Small intestine (tissue), 7 donors: ENCODE data around the gene MCF2L. TPM values are rescaled to one million over a fixed set of nuclear protein-coding genes. Genes with fewer than 3 reads are reported as not detected.

Source experiments
- DNase-seq, 2 donors: peaks; one replicate each; pipeline versions ENCODE4 v3.0.0 to v3.0.0-alpha.2; 2013
- FAIRE-seq: peaks from 2 replicates; lab custom pipeline; 2012; peaks lifted over from hg19 to GRCh38; lab: Jason Lieb, UNC
- H3K27ac ChIP-seq, 3 donors: one replicate each; pipeline ENCODE4 v1.5.1; 2013; ENCODE audit warnings: low read length in 2 of 3, mild to moderate bottlenecking in 2 of 3, control low read depth in 1 of 3, inconsistent platforms in 1 of 3, low read depth in 1 of 3, moderate library complexity in 1 of 3
- H3K27me3 ChIP-seq, 3 donors: one replicate each; pipeline ENCODE4 v1.6.1; 2013; ENCODE audit warnings: low read length in 3 of 3, inconsistent platforms in 1 of 3; ENCODE audit not compliant: control insufficient read depth in 3 of 3, insufficient read depth in 3 of 3
- H3K36me3 ChIP-seq, 3 donors: one replicate each; pipeline ENCODE4 v1.6.1; 2013; ENCODE audit warnings: low read length in 3 of 3, inconsistent platforms in 1 of 3, low read depth in 1 of 3, mild to moderate bottlenecking in 1 of 3, moderate library complexity in 1 of 3; ENCODE audit not compliant: control insufficient read depth in 3 of 3, insufficient read depth in 2 of 3
- H3K4me1 ChIP-seq, 3 donors: one replicate each; pipeline ENCODE4 v1.6.1; 2013; ENCODE audit warnings: low read length in 2 of 3, inconsistent platforms in 1 of 3, low read depth in 1 of 3, mild to moderate bottlenecking in 1 of 3, moderate library complexity in 1 of 3; ENCODE audit not compliant: control insufficient read depth in 3 of 3, insufficient read depth in 2 of 3
- H3K4me3 ChIP-seq, 3 donors: one replicate each; pipeline ENCODE4 v1.5.1; 2013; ENCODE audit warnings: low read length in 3 of 3, control low read depth in 1 of 3, inconsistent platforms in 1 of 3, low read depth in 1 of 3, mild to moderate bottlenecking in 1 of 3, moderate library complexity in 1 of 3
- H3K9me3 ChIP-seq, 2 donors: one replicate each; pipeline ENCODE4 v1.6.1; 2013; ENCODE audit warnings: low read depth in 1 of 2, low read length in 1 of 2; ENCODE audit not compliant: control insufficient read depth in 2 of 2, insufficient read depth in 1 of 2
- WGBS, 3 donors: extraction: QIAGEN DNeasy Blood & Tissue Kit; methylation state at CpG; one replicate each; pipeline ENCODE4 v1.1.7; 2013; 5-methylcytosine and 5-hydroxymethylcytosine counted together
- polyA plus RNA-seq, 4 donors: library from polyadenylated mRNA; stranded (reverse) in 3 of 4; unstranded in 1 of 4; fragments of 200-250 nt in 3 of 4; fragments of 120-200 nt in 1 of 4; gene quantifications; one replicate each; pipeline versions ENCODE4 v1.2.1 to v1.2.3, GENCODE V29; 2013
- donor health status: healthy with polysubstance abuse.
- donor health status: control.
- donor health status: control.
- donor health status: Bipolar disorder and iron deficiency.
- donor health status: healthy.

The MCF2L gene
- polyA plus RNA-seq, 4 donors = 12.2 to 37.1 (median 22.0) TPM

DNA sequence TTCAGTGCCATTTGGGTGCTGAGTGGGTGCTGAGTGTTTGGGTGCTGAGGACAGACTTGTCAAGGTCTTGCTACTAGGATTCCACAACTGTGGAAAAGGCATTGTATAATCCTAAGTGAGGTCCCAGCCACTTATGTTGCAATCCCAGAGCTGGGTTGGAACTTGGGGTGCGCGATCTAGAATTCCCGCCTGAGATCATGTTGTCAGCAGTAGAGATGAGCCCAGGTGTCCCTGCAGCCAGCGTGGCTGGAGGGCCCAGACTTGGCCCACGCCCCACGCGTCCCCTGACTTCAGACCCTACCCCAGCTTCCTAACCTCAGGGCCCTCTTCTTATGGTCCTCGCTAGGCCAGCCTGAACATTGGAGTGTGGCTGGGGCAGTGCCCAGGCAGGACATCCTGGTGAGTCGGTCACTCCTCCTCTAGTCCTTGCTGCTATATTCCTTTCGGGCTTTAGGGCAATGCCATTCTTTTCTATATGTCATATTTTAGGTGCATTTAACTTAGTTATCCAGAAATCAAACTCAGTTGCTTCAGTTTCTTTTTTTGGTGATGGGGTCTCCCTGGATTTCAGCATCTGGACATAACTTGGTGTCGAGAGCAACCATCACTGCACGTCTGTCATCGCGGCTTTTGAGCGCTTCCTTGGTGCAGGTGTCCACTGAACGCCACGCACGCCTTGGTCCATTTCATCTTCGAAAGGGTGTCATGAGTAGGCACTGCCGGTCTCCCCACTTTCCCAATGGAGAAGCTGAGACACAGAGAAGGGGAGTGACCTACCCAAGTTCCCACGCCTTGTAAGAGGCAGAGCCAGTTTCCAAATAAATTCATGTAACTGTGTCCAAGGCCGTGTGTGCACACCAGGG is 90.2 kb downstream of the MCF2L start:
- H3K9me3 ChIP-seq = peaks cover 0 to 11% of the 10 kb centered on the region in 2 donors
- H3K4me3 ChIP-seq = no peak overlapping the region
- DNase-seq (no peak), FAIRE-seq (no peak)
- no peaks in the 10 kb centered on the region for H3K4me1 ChIP-seq
- peaks cover 0 to 30% (median 0%) of the 10 kb centered on the region in 3 donors for H3K36me3 ChIP-seq
- no peak overlapping the region for H3K27ac ChIP-seq
- no peaks in the 10 kb centered on the region for H3K27me3 ChIP-seq
- 94 to 95% (median 95%) methylated on average over 22 of the region's 22 CpGs for WGBS, 3 donors

DNA sequence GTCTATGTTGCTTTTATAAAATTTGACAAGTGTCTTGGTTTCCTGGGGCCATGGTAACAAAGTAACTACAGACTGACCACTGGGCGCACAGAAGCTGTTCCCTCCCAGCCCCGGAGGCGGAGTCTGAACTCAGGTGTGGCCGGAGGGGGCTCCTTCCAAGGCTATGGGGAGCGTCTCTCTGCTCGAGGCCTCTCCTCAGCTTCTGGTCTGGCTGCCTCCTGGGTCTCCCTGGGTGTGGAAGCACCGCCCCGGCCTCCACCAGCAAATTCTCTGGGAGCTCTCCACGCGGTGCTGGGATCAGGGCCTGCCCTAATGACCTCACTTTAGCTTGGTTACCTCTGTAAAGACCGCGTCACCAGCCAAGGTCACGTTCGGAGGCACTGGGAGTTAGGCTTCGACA is 90.9 kb downstream of the MCF2L start:
- Histone ChIP-seq H3K27me3 (no peaks in the 10 kb centered on the region), H3K9me3 (peaks cover 0 to 11% of the 10 kb centered on the region in 2 donors), H3K4me1 (no peaks in the 10 kb centered on the region), H3K36me3 (peaks cover 0 to 36% (median 0%) of the 10 kb centered on the region in 3 donors), H3K27ac (no peak overlapping the region), H3K4me3 (no peak overlapping the region)
- DNase-seq = no peak
- WGBS, 3 donors = 81 to 83% (median 83%) methylated on average over 15 of the region's 15 CpGs
- FAIRE-seq = no peak

DNA sequence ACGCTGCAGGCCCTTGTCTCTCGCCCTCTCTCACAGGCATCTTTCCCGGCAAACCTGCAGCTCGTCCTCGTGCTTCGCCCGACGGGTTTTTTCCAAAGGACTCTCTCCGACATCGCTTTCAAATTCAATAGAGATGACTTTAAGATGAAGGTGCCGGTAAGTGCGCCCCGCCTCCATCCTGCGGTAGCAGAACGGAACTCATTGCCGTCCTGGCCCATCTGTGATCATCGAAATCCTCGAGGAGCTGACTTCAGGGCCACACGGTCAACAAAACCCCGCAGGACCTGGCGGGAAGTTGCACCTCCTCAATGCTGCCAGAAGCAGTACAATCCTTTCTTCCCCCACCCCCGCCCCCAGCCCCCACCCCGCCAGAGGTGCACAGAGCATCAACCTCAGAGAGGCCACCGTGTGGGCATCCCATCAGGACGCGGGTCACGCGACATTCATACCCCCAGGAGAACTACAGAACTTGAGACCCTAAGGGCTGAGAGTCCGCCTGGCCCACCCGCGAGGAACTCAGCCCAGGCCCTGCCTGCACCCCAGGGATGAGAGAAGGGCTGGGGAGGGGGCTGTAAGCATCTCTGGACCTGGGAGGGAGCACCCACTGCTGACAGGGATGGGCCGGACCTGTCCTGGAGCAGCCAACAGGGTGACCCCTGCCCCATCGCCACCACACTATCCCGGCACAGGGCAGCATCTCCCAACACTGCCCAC is 91.7 kb downstream of the MCF2L start:
- 90 to 94% (median 92%) methylated on average over 33 to 34 of the region's 34 CpGs for WGBS, 3 donors
- DNase-seq (no peak), FAIRE-seq (no peak)
- peaks cover 0 to 45% (median 0%) of the 10 kb centered on the region in 3 donors for H3K36me3 ChIP-seq
- H3K27ac ChIP-seq = no peak overlapping the region
- no peaks in the 10 kb centered on the region for H3K4me1 ChIP-seq
- no peak overlapping the region for H3K4me3 ChIP-seq
- peaks cover 0 to 11% of the 10 kb centered on the region in 2 donors for H3K9me3 ChIP-seq
- H3K27me3 ChIP-seq = no peaks in the 10 kb centered on the region

DNA sequence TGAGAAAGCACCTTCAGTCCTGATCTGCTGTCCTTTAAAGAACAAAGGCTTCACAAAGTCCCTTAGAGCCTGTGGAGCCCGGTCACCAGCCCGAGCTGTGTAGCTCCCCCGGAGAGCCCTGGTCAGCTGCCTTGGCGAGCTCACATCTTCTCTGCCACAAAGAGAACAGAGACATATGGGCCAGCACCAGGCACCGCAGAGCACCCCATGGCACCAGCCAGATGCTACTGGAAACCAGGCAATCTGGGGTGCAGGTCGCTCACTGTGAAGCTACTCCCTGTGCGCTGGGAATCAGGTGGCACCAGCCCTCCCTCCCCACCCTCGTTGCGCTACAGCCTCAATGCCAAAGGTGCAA is 92.2 kb downstream of the MCF2L start:
- Histone ChIP-seq H3K4me1 (no peaks in the 10 kb centered on the region), H3K27ac (no peak overlapping the region), H3K27me3 (no peaks in the 10 kb centered on the region), H3K36me3 (peaks cover 0 to 50% (median 0%) of the 10 kb centered on the region in 3 donors), H3K9me3 (peaks cover 0 to 11% of the 10 kb centered on the region in 2 donors), H3K4me3 (no peak overlapping the region)
- DNase-seq (no peak), FAIRE-seq (no peak)
- 91 to 93% (median 91%) methylated on average over 9 of the region's 9 CpGs for WGBS, 3 donors

DNA sequence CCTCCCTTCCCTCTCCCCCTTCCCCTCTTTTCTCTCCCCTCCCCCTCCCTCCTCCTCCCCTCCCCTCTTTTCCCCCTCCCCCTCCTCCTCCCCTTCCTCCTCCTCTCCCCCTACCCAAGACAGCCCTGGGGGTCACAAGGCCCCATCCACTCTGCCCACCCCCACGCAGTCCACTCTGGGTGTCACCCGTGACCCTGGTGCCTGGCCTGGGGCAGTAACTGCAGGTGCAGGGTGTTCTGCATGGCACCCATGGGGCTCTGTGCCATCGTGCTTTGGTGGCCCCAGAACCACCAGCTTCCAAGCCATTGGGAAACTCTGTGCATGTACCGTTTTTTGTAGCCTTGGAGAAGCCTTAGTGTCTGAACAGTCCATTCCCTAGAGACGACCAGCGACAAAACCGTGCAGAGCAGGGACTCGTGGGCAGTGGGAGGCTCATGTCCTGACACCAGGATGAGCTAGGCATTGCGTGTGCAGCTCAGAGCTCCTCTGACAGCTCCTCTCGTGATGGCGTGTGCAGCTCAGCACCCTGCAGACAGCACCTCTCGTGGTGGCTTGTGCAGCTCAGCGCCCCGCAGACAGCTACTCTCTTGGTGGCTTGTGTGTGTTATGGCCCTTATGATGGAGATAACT is 92.9 kb downstream of the MCF2L start:
- FAIRE-seq (no peak), DNase-seq (no peak)
- Histone ChIP-seq H3K27ac (no peak overlapping the region), H3K36me3 (peaks cover 0 to 55% (median 0%) of the 10 kb centered on the region in 3 donors), H3K4me3 (no peak overlapping the region), H3K9me3 (peaks cover 0 to 7% of the 10 kb centered on the region in 2 donors), H3K27me3 (no peaks in the 10 kb centered on the region), H3K4me1 (no peaks in the 10 kb centered on the region)
- 85 to 89% (median 87%) methylated on average over 14 of the region's 14 CpGs for WGBS, 3 donors

DNA sequence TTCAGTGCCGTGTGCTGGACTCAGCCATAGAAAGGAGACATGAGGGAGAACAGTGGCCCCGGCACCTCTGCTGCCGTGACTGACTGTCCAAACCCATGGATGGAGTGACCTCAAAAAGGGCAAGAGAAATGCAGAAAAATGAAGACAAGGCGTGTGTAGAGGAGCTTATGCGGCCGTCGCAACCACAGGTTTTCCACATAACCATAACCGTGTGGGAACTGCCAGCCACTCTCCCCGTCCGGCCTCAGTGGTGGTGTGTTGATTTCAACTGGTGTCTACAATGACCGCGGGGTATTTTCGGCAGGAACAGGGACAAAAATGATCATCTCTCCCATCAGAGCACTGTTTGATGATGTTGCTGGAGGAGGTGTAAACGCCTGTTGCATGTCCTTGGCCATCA is 93.7 kb downstream of the MCF2L start:
- FAIRE-seq = no peak
- Histone ChIP-seq H3K4me3 (no peak overlapping the region), H3K4me1 (no peaks in the 10 kb centered on the region), H3K9me3 (no peaks in the 10 kb centered on the region), H3K36me3 (peaks cover 0 to 55% (median 0%) of the 10 kb centered on the region in 3 donors), H3K27me3 (no peaks in the 10 kb centered on the region), H3K27ac (no peak overlapping the region)
- no peak for DNase-seq
- 92 to 95% (median 93%) methylated on average over 13 to 14 of the region's 14 CpGs for WGBS, 3 donors

DNA sequence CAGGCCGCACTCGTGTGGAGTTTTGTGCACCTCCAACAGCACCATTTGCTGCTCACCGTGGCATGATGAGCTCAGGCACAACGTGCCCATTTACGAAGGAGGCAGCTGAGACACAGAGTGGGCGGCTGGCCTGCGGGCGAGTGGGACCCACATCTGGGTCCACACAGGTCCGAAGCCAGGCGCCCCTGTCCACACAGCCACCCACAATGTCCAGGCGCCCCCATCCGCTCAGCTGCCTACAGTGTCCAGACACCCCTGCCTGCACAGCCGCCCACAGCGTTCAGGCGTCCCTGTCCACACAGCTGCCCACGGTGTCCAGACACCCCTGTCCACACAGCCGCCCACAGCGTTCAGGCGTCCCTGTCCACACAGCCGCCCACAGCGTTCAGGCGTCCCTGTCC is 94.1 kb downstream of the MCF2L start:
- WGBS, 3 donors = 94 to 97% (median 96%) methylated on average over 22 of the region's 22 CpGs
- H3K9me3 ChIP-seq = no peaks in the 10 kb centered on the region
- FAIRE-seq = no peak
- peaks cover 0 to 54% (median 0%) of the 10 kb centered on the region in 3 donors for H3K36me3 ChIP-seq
- no peak overlapping the region for H3K4me3 ChIP-seq
- no peaks in the 10 kb centered on the region for H3K4me1 ChIP-seq
- DNase-seq = no peak
- no peak overlapping the region for H3K27ac ChIP-seq
- no peaks in the 10 kb centered on the region for H3K27me3 ChIP-seq

DNA sequence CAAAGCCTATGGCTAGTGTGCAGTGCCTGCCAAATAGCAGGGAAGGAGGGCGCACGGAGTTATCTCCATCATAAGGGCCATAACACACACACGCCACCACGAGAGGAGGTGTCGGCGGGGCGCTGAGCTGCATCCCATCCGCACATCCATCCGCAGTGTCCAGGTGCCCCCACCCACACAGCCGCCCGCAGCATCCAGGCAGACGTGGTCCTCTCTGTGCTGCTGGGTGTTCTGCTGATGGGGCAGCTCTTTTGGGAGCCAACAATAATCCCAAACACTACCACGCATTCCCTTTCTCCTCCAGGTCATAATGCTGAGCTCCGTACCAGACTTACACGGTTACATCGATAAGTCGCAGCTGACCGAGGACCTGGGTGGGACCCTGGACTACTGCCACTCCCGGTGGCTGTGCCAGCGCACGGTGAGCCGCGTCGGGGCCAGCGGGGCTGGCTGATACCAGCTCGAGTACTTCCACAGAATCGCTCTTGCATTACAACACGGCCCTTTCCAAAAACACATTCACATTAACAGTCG is 95.1 kb downstream of the MCF2L start:
- Histone ChIP-seq H3K27ac (no peak overlapping the region), H3K4me1 (no peaks in the 10 kb centered on the region), H3K27me3 (no peaks in the 10 kb centered on the region), H3K36me3 (peaks cover 0 to 53% (median 0%) of the 10 kb centered on the region in 3 donors), H3K4me3 (no peak overlapping the region), H3K9me3 (no peaks in the 10 kb centered on the region)
- FAIRE-seq = no peak
- no peak for DNase-seq
- 89 to 92% (median 90%) methylated on average over 29 of the region's 29 CpGs for WGBS, 3 donors
